HepG2 (cell line): Measurements from ENCODE around the gene TTC28. TPM values are rescaled to one million over a fixed set of nuclear protein-coding genes. Genes with fewer than 3 reads are reported as not detected.
A peak's percentile ranks its signal among the peaks of the same experiment; 100 is the strongest.

Experiments
- ATAC-seq: fragments of 200-7000 bp; cut with Tn5 transposase; 3 replicates; pipeline ENCODE4 v1.9.1; 2020; ENCODE audit warnings: mild to moderate bottlenecking, moderate library complexity
- BruUV-seq: library from RNA; stranded (reverse); fragments of 400-500 nt; replicated peaks from 2 replicates; lab custom pipeline; 2021; lab: Mats Ljungman, UMichigan
- CTCF ChIA-PET: fragments of 300-600 bp; formaldehyde crosslinking; extraction: SDS; loops from one replicate; lab custom pipeline; 2021; ENCODE audit warnings: low total read pairs, inconsistent platforms, low intra/inter-chr PET ratio; lab: Yijun Ruan, JAX
- POLR2A ChIA-PET: fragments of 350-600 bp; sonication (Branson Sonifier 250); formaldehyde crosslinking; loops from one replicate; lab custom pipeline; 2020; ENCODE audit warnings: antibody characterized with exemption, inconsistent platforms; lab: Yijun Ruan, JAX
- DNase-seq: peaks from one replicate; pipeline ENCODE4 v3.0.0-alpha.2; 2015; ENCODE audit warnings: low spot score
- FAIRE-seq: peaks from 3 replicates; lab custom pipeline; 2011; peaks lifted over from hg19 to GRCh38; lab: Jason Lieb, UNC
- H2AFZ ChIP-seq: one replicate; pipeline ENCODE4 v1.6.1; 2011; ENCODE audit warnings: low read length, inconsistent platforms
- H3K27ac ChIP-seq: fragments of 300-600 bp; 3 replicates; pipeline ENCODE4 v1.8.0; 2011; ENCODE audit warnings: mixed run types, mild to moderate bottlenecking, mixed read lengths, low read length, inconsistent platforms; ENCODE audit not compliant: insufficient read depth; ENCODE audit errors: extremely low read length
- H3K27me3 ChIP-seq, 2 experiments: fragments of 200-600 bp in 1 of 2; 2 replicates in 1 of 2; 3 replicates in 1 of 2; pipeline versions ENCODE4 v1.6.0 to v1.8.0; 2011; ENCODE audit warnings: low read length in 2 of 2, mild to moderate bottlenecking in 2 of 2, moderate library complexity in 2 of 2, inconsistent platforms in 1 of 2; ENCODE audit not compliant: insufficient read depth in 2 of 2, control insufficient read depth in 1 of 2
- H3K36me3 ChIP-seq, 2 experiments: fragments of 200-600 bp in 1 of 2; replicated peaks in 1 of 2; 2 replicates in 1 of 2; 3 replicates in 1 of 2; pipeline versions ENCODE4 v1.5.1 to v1.8.0; 2011; ENCODE audit warnings: low read length in 2 of 2, inconsistent platforms in 1 of 2; ENCODE audit not compliant: insufficient read depth in 2 of 2, control insufficient read depth in 1 of 2
- H3K4me1 ChIP-seq: 2 replicates; pipeline ENCODE4 v1.5.1; 2012; ENCODE audit warnings: low read length, inconsistent platforms; ENCODE audit not compliant: insufficient read depth
- H3K4me2 ChIP-seq: 2 replicates; pipeline ENCODE4 v1.6.0; 2011; ENCODE audit warnings: low read depth, low read length, inconsistent platforms
- H3K4me3 ChIP-seq, 3 experiments: fragments of 200-600 bp in 1 of 3; sonication (generic), shearing (Covaris generic) in 1 of 3; replicated peaks in 1 of 3; 2 replicates each; pipeline ENCODE4 v1.5.1; 2011 to 2016; ENCODE audit warnings: low read length in 3 of 3, inconsistent platforms in 2 of 3, low read depth in 2 of 3, mild to moderate bottlenecking in 2 of 3, control low read depth in 1 of 3, mixed read lengths in 1 of 3; ENCODE audit not compliant: insufficient read depth in 1 of 3
- H3K79me2 ChIP-seq: one replicate; pipeline ENCODE4 v1.6.1; 2011; ENCODE audit warnings: low read length, inconsistent platforms; ENCODE audit not compliant: insufficient read depth
- H3K9ac ChIP-seq: 2 replicates; pipeline ENCODE4 v1.6.0; 2011; ENCODE audit warnings: mild to moderate bottlenecking, low read depth, low read length, inconsistent platforms; ENCODE audit not compliant: insufficient read depth
- H3K9me3 ChIP-seq: 2 replicates; pipeline ENCODE4 v1.5.1; 2012; ENCODE audit warnings: mild to moderate bottlenecking, low read length
- H4K20me1 ChIP-seq: 2 replicates; pipeline ENCODE4 v1.6.0; 2011; ENCODE audit warnings: inconsistent platforms, mild to moderate bottlenecking, low read length, moderate library complexity; ENCODE audit not compliant: insufficient read depth
- ARID2 ChIP-seq: sonication (generic); formaldehyde crosslinking; IDR thresholded peaks from 2 replicates; pipeline ENCODE4 v1.8.1; 2022; ENCODE audit warnings: mild to moderate bottlenecking, missing genetic modification reagents, borderline replicate concordance
- KLF11 ChIP-seq: IDR thresholded peaks from 2 replicates; pipeline ENCODE4 v1.6.1; 2016; ENCODE audit warnings: missing compliant biosample characterization
- SRSF1 ChIP-seq: fragments of 200-400 bp; formaldehyde crosslinking; optimal IDR thresholded peaks from 2 replicates; pipeline ENCODE3; 2017; ENCODE audit warnings: mild to moderate bottlenecking, low read depth, low read length, moderate library complexity
- ZNF138 ChIP-seq: sonication (generic); formaldehyde crosslinking; IDR thresholded peaks from 2 replicates; pipeline ENCODE4 v1.5.0; 2020; ENCODE audit warnings: mild to moderate bottlenecking, low read depth, missing genetic modification reagents
- ZNF24 ChIP-seq: fragments of 450-650 bp; IDR thresholded peaks from 2 replicates; pipeline ENCODE4 v1.6.1; 2017; ENCODE audit warnings: antibody characterized with exemption, mild to moderate bottlenecking
- ZNF350 ChIP-seq: sonication (generic); formaldehyde crosslinking; IDR thresholded peaks from 2 replicates; pipeline ENCODE4 v1.4.0; 2020; ENCODE audit warnings: mild to moderate bottlenecking, low read depth, missing genetic modification reagents, borderline replicate concordance
- ZNF501 ChIP-seq: sonication (generic); formaldehyde crosslinking; IDR thresholded peaks from 2 replicates; pipeline ENCODE4 v1.5.1; 2020; ENCODE audit warnings: mild to moderate bottlenecking, moderate library complexity, missing genetic modification reagents
- ZNF790 ChIP-seq: sonication (generic); formaldehyde crosslinking; IDR thresholded peaks from 2 replicates; pipeline ENCODE4 v1.8.0; 2022; ENCODE audit warnings: missing genetic modification reagents, mild to moderate bottlenecking, borderline replicate concordance
- WGBS: methylation state at CpG from one replicate; pipeline ENCODE4 v1.1.6; 2017; ENCODE audit warnings: low lambda C conversion rate; 5-methylcytosine and 5-hydroxymethylcytosine counted together
- in situ Hi-C: cut with HindIII; loops from 2 replicates; pipeline ENCODE4 v1.10.0; 2017; ENCODE audit warnings: low pct_unique_long_range_greater_than_20kb; ENCODE audit not compliant: extremely low pct_ligation_motif_present
- intact Hi-C: fragments of 100-400 bp; cut with micrococcal nuclease; formaldehyde crosslinking; loops from one replicate; pipeline ENCODE4 v1.10.0; 2022; ENCODE audit not compliant: unreplicated experiment
- polyA plus RNA-seq, 8 experiments: library from polyadenylated mRNA; depleted of rRNA in 3 of 8; stranded (reverse) in 7 of 8; unstranded in 1 of 8; fragments of >200 nt; fragmentation: Illumina TruSeq in 4 of 8; extraction: Trizol in 4 of 8; gene quantifications; 2 replicates each; pipeline versions ENCODE4 v1.2.1 to v1.2.3, GENCODE V29; 2011 to 2016; ENCODE audit warnings: low read depth in 4 of 8, missing spikeins in 1 of 8, mixed read lengths in 1 of 8; ENCODE audit not compliant: insufficient read depth in 1 of 8
- total RNA-seq, 5 experiments: library from RNA; depleted of rRNA; stranded (reverse); fragments of >200 nt; fragmentation: Illumina TruSeq; extraction: Trizol; gene quantifications; 2 replicates each; pipeline ENCODE4 v1.2.3, GENCODE V29; 2016; ENCODE audit warnings: low read depth in 1 of 5
- TF ChIP-seq, protein P1 (sequence below): sonication (generic); formaldehyde crosslinking; IDR thresholded peaks from 2 replicates; pipeline ENCODE4 v1.5.1; 2020; ENCODE audit warnings: mild to moderate bottlenecking, missing genetic modification reagents, borderline replicate concordance
- TF ChIP-seq, protein P2 (sequence below): IDR thresholded peaks from 2 replicates; pipeline ENCODE4 v1.6.1; 2016; ENCODE audit warnings: missing compliant biosample characterization, missing genetic modification reagents, borderline replicate concordance

Gene TTC28
- total and polyA plus RNA-seq, 2 of the 13 experiments (the other 11 are each of a cell fraction or from before 2014, with no cell fraction given): 4.2 to 13.1 TPM

DNA sequence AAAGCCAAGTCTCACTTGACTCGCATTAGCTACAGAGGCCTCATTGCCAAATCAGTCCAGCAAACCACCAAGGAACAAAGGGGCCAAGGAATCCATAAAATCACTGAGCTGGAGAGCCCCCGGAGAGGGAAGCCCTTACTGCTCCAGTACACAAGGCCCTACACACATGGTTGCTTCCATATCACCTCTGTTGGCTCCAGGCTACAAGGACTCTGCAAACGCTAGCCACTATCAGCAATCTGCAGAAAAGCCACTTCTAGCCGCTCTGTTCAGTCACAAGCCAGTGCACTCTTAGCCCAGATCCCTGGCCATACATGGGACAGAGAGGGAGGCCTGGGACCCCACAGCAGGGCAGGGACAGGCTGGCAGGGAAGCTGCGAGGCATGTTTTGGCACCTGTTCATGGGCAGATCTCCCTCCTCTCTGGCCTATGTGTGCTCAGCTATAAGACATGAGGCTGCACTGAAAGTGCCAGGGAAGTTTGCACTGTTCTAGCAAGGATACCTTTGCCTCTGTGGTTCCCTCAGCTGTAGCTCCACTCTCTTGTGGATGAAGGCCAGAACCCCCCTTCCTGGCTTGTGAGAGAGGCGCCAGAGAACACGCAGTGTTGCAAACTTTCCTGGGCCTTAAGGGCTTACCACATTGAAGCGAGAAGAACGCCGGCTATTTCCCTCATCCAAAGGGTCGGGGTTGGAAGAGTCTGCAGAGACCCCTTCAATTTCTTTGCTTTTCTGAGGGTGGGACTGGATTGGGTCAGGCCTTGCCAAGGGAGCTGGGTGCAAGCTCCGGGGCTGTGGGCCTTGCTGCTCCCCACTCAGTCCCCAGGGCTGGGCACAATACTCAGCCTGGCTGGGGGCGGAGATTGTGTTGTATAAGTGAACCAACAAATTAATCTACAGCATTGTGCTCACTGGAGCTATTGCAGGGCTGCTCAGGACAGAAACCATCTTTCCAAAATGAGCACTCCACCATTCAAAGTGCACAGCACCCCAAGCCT lies 651.9 kb downstream of the TTC28 start:
- CTCF ChIA-PET: no interaction called here
- WGBS: 88% methylated on average over 10 of the region's 13 CpGs
- DNase-seq (no peak), ATAC-seq (no peak), FAIRE-seq (no peak)
- Histone ChIP-seq H3K4me2 (no peak overlapping the region), H3K27ac (peak overlapping the region; percentile 24), H2AFZ (no peak overlapping the region), H3K9me3 (no peaks in the 10 kb centered on the region), H3K9ac (no peak overlapping the region), H3K4me1 (peaks cover 16% of the 10 kb centered on the region), H3K4me3 (no peak overlapping the region), H4K20me1 (no peaks in the 10 kb centered on the region), H3K27me3 (no peaks in the 10 kb centered on the region), H3K36me3 (peaks cover 4 to 25% of the 10 kb centered on the region in 2 experiments; a peak in 4 of 5 replicates), H3K79me2 (no peaks in the 10 kb centered on the region)
- no TSS peak for BruUV-seq
- POLR2A ChIA-PET: no interaction called here
- intact Hi-C loops (no loop called here), in situ Hi-C loops (no loop called here)
- TF ChIP-seq ZNF24 (no peak), ZNF350 (CRISPR knock-in tag) (no peak), SRSF1 (no peak), ZNF501 (CRISPR knock-in tag) (no peak), ZNF790 (no peak), ARID2 (CRISPR knock-in tag) (no peak), KLF11 (CRISPR knock-in tag) (no peak), ZNF138 (CRISPR knock-in tag) (no peak)
- TF ChIP-seq, protein P1, sequence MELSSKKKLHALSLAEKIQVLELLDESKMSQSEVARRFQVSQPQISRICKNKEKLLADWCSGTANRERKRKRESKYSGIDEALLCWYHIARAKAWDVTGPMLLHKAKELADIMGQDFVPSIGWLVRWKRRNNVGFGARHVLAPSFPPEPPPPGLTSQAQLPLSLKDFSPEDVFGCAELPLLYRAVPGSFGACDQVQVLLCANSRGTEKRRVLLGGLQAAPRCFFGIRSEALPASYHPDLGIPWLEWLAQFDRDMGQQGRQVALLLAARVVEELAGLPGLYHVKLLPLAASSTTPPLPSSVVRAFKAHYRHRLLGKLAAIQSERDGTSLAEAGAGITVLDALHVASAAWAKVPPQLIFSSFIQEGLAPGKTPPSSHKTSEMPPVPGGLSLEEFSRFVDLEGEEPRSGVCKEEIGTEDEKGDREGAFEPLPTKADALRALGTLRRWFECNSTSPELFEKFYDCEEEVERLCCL (CRISPR knock-in tag): no peak
- TF ChIP-seq, protein P2, sequence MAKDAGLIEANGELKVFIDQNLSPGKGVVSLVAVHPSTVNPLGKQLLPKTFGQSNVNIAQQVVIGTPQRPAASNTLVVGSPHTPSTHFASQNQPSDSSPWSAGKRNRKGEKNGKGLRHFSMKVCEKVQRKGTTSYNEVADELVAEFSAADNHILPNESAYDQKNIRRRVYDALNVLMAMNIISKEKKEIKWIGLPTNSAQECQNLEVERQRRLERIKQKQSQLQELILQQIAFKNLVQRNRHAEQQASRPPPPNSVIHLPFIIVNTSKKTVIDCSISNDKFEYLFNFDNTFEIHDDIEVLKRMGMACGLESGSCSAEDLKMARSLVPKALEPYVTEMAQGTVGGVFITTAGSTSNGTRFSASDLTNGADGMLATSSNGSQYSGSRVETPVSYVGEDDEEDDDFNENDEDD (CRISPR knock-in tag): no peak
